DOHH2 (cell line): ENCODE data around the gene PCK2.

Experiments
- H3F3A ChIP-seq: fragments of 200-600 bp; sonication (generic), shearing (Covaris generic); 2 replicates; pipeline ENCODE4 v1.6.0; 2016; ENCODE audit warnings: antibody characterized with exemption, mild to moderate bottlenecking; ENCODE audit not compliant: control insufficient read depth, insufficient read depth
- H3K27ac ChIP-seq: fragments of 200-600 bp; sonication (generic); 2 replicates; pipeline ENCODE4 v1.5.1; 2014; ENCODE audit warnings: low read depth, mild to moderate bottlenecking, low read length, moderate library complexity
- H3K27me3 ChIP-seq: fragments of 200-600 bp; sonication (generic); 2 replicates; pipeline ENCODE4 v1.6.1; 2014; ENCODE audit warnings: mild to moderate bottlenecking, low read length, mixed read lengths; ENCODE audit not compliant: control insufficient read depth
- H3K36me3 ChIP-seq: fragments of 200-600 bp; sonication (generic); 2 replicates; pipeline ENCODE4 v1.6.1; 2014; ENCODE audit warnings: mild to moderate bottlenecking, low read length, moderate library complexity, mixed read lengths; ENCODE audit not compliant: control insufficient read depth
- H3K4me1 ChIP-seq: fragments of 200-600 bp; sonication (generic); 2 replicates; pipeline ENCODE4 v1.6.1; 2014; ENCODE audit warnings: mild to moderate bottlenecking, low read length, mixed read lengths; ENCODE audit not compliant: control insufficient read depth
- H3K4me2 ChIP-seq: fragments of 200-600 bp; sonication (generic); 2 replicates; pipeline ENCODE4 v1.6.0; 2014; ENCODE audit warnings: mild to moderate bottlenecking, low read length, moderate library complexity
- H3K4me3 ChIP-seq: fragments of 200-600 bp; sonication (generic); 2 replicates; pipeline ENCODE4 v1.5.1; 2014; ENCODE audit warnings: mild to moderate bottlenecking, low read length, mixed read lengths
- H3K79me2 ChIP-seq: fragments of 200-600 bp; sonication (generic); 2 replicates; pipeline ENCODE4 v1.6.1; 2014; ENCODE audit warnings: mild to moderate bottlenecking, low read length, mixed read lengths; ENCODE audit not compliant: control insufficient read depth
- H3K9me2 ChIP-seq: fragments of 200-600 bp; sonication (generic); replicated peaks from 2 replicates; pipeline ENCODE4 v1.6.1; 2014; ENCODE audit warnings: mild to moderate bottlenecking, low read length, mixed read lengths; ENCODE audit not compliant: control insufficient read depth
- H3K9me3 ChIP-seq: fragments of 200-600 bp; sonication (generic); 2 replicates; pipeline ENCODE4 v1.6.1; 2014; ENCODE audit warnings: antibody characterized with exemption, low read length, mixed read lengths; ENCODE audit not compliant: control insufficient read depth, insufficient read depth
- H4K20me1 ChIP-seq: fragments of 200-600 bp; sonication (generic); 2 replicates; pipeline ENCODE4 v1.6.0; 2014; ENCODE audit warnings: low read depth, mild to moderate bottlenecking, antibody characterized with exemption, low read length, moderate library complexity; ENCODE audit not compliant: control insufficient read depth, insufficient read depth
- CTCF ChIP-seq: fragments of 200-600 bp; sonication (generic); IDR thresholded peaks from one replicate; pipeline ENCODE4 v1.5.1; 2014; ENCODE audit warnings: antibody characterized with exemption, mild to moderate bottlenecking, low read depth, low read length; ENCODE audit not compliant: poor library complexity, severe bottlenecking
- EZH2phosphoT487 ChIP-seq: fragments of 200-600 bp; sonication (generic); IDR thresholded peaks from 2 replicates; pipeline ENCODE4 v1.6.1; 2017; ENCODE audit warnings: borderline replicate concordance, mild to moderate bottlenecking, antibody characterized with exemption, low read length, moderate library complexity, mixed read lengths

The PCK2 gene

GRCh38 chr14:24117179-24117578 is 23.1 kb downstream of the PCK2 start:
- Histone ChIP-seq H4K20me1 (peaks cover 4% of the 10 kb centered on the region; the same call in 1 of the 2 replicates), H3K9me3 (no peaks in the 10 kb centered on the region), H3F3A (peaks cover 9% of the 10 kb centered on the region), H3K9me2 (no peaks in the 10 kb centered on the region), H3K4me1 (peaks cover 14% of the 10 kb centered on the region), H3K36me3 (peaks cover 62% of the 10 kb centered on the region), H3K27me3 (no peaks in the 10 kb centered on the region), H3K4me2 (no peak overlapping the region), H3K27ac (no peak overlapping the region), H3K4me3 (no peak overlapping the region), H3K79me2 (peaks cover 24% of the 10 kb centered on the region)
- TF ChIP-seq EZH2phosphoT487 (no peak), CTCF (no peak)

- Histone ChIP-seq H3K27ac (no peak overlapping the region), H3K4me1 (peaks cover 14% of the 10 kb centered on the region), H3K36me3 (peaks cover 70% of the 10 kb centered on the region), H4K20me1 (peaks cover 4% of the 10 kb centered on the region; the same call in 1 of the 2 replicates), H3K27me3 (no peaks in the 10 kb centered on the region), H3K9me2 (no peaks in the 10 kb centered on the region), H3K4me3 (no peak overlapping the region), H3K79me2 (peaks cover 18% of the 10 kb centered on the region), H3K9me3 (no peaks in the 10 kb centered on the region), H3K4me2 (no peak overlapping the region), H3F3A (peaks cover 3% of the 10 kb centered on the region; the same call in 1 of the 2 replicates)
- TF ChIP-seq EZH2phosphoT487 (no peak), CTCF (no peak)
Measured at GRCh38 chr14:24119691-24120090, 25.6 kb downstream of the PCK2 start.

GRCh38 chr14:24121210-24121609 is 27.1 kb downstream of the PCK2 start:
- H3K4me2 ChIP-seq = no peak overlapping the region
- no peaks in the 10 kb centered on the region for H3K27me3 ChIP-seq
- TF ChIP-seq EZH2phosphoT487 (no peak), CTCF (no peak)
- peaks cover 3% of the 10 kb centered on the region; the same call in 1 of the 2 replicates for H3F3A ChIP-seq
- H3K9me3 ChIP-seq = no peaks in the 10 kb centered on the region
- H3K9me2 ChIP-seq = no peaks in the 10 kb centered on the region
- H3K27ac ChIP-seq = no peak overlapping the region
- peaks cover 65% of the 10 kb centered on the region for H3K36me3 ChIP-seq
- no peak overlapping the region for H3K4me3 ChIP-seq
- no peaks in the 10 kb centered on the region for H4K20me1 ChIP-seq
- peaks cover 6% of the 10 kb centered on the region for H3K4me1 ChIP-seq
- H3K79me2 ChIP-seq = peaks cover 7% of the 10 kb centered on the region

GRCh38 chr14:24122416-24122815 is 28.3 kb downstream of the PCK2 start:
- no peaks in the 10 kb centered on the region for H3K9me2 ChIP-seq
- peaks cover 6% of the 10 kb centered on the region for H3K4me1 ChIP-seq
- H4K20me1 ChIP-seq = no peaks in the 10 kb centered on the region
- no peak overlapping the region for H3K4me2 ChIP-seq
- H3K27ac ChIP-seq = no peak overlapping the region
- H3F3A ChIP-seq = peaks cover 9% of the 10 kb centered on the region
- no peaks in the 10 kb centered on the region for H3K9me3 ChIP-seq
- H3K27me3 ChIP-seq = no peaks in the 10 kb centered on the region
- no peaks in the 10 kb centered on the region for H3K79me2 ChIP-seq
- TF ChIP-seq CTCF (no peak), EZH2phosphoT487 (no peak)
- peaks cover 53% of the 10 kb centered on the region for H3K36me3 ChIP-seq
- no peak overlapping the region for H3K4me3 ChIP-seq
